Uterus (tissue), 2 donors: ENCODE results near the gene HEATR3.

ENCODE experiments used
- POLR2A ChIP-seq, 2 donors: fragments of 450-650 bp; IDR thresholded peaks; one replicate each; pipeline ENCODE4 v1.6.1; 2016; ENCODE audit warnings: antibody characterized with exemption in 2 of 2, mild to moderate bottlenecking in 1 of 2, moderate library complexity in 1 of 2
- TF ChIP-seq, protein P1 (sequence below), 4 experiments: fragments of 200-600 bp in 2 of 4; fragments of 450-650 bp in 2 of 4; sonication (generic) in 2 of 4; IDR thresholded peaks; one replicate each; pipeline ENCODE4 v1.5.1; 2016 to 2019; ENCODE audit warnings: antibody characterized with exemption in 4 of 4, mild to moderate bottlenecking in 2 of 4, moderate library complexity in 1 of 4

DNA sequence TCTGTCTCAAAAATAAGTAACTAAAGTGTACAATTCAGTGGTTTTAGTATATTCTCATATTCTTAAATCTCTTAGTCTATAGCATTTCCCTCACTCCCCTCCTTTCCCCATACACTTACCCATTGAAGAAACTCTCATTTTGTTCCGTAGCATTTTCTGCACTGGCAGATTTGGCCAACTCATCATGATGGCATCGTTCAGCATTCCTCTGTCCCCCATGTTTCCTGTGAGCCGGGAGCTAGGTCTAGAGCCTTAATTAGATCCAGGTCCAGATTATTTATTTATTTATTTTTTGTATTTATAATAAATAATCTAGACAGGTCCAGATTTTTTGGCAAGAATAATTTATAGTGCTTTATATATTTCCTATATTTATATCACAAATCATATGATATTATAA, 31.0 kb downstream of the HEATR3 start:
- TF ChIP-seq, protein P1, sequence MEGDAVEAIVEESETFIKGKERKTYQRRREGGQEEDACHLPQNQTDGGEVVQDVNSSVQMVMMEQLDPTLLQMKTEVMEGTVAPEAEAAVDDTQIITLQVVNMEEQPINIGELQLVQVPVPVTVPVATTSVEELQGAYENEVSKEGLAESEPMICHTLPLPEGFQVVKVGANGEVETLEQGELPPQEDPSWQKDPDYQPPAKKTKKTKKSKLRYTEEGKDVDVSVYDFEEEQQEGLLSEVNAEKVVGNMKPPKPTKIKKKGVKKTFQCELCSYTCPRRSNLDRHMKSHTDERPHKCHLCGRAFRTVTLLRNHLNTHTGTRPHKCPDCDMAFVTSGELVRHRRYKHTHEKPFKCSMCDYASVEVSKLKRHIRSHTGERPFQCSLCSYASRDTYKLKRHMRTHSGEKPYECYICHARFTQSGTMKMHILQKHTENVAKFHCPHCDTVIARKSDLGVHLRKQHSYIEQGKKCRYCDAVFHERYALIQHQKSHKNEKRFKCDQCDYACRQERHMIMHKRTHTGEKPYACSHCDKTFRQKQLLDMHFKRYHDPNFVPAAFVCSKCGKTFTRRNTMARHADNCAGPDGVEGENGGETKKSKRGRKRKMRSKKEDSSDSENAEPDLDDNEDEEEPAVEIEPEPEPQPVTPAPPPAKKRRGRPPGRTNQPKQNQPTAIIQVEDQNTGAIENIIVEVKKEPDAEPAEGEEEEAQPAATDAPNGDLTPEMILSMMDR (IDR thresholded peaks at IDR 0.05), result no peak
- no peak for TF ChIP-seq POLR2A (IDR thresholded peaks at IDR 0.05)
